GM23338 (cell line): Measurements from ENCODE around the gene CYB561D1. TPM values are rescaled to one million over a fixed set of nuclear protein-coding genes. Genes with fewer than 3 reads are reported as not detected.

Source experiments
- ATAC-seq: fragments of 200-7000 bp; cut with Tn5 transposase; 3 replicates; pipeline ENCODE4 v1.9.1; 2020
- DNase-seq: peaks from one replicate; pipeline ENCODE4 v3.0.0-alpha.2; 2015; ENCODE audit warnings: low spot score
- H2AFZ ChIP-seq: fragments of 200-600 bp; sonication (generic); 2 replicates; pipeline ENCODE4 v1.8.0; 2016; ENCODE audit warnings: antibody characterized with exemption, mild to moderate bottlenecking, moderate library complexity
- H3F3A ChIP-seq: fragments of 200-600 bp; sonication (generic); replicated peaks from 2 replicates; pipeline ENCODE4 v1.8.0; 2017; ENCODE audit warnings: antibody characterized with exemption, mixed run types, low read depth
- H3K27ac ChIP-seq: fragments of 200-600 bp; sonication (generic); 2 replicates; pipeline ENCODE4 v1.6.1; 2016; ENCODE audit warnings: low read depth
- H3K27me3 ChIP-seq: fragments of 200-600 bp; sonication (generic); 2 replicates; pipeline ENCODE4 v1.8.0; 2016; ENCODE audit warnings: mild to moderate bottlenecking, mixed run types, moderate library complexity; ENCODE audit not compliant: insufficient read depth
- H3K36me3 ChIP-seq: fragments of 200-600 bp; sonication (generic); 2 replicates; pipeline ENCODE4 v1.8.0; 2016; ENCODE audit warnings: mild to moderate bottlenecking; ENCODE audit not compliant: insufficient read depth
- H3K4me1 ChIP-seq: fragments of 200-600 bp; sonication (generic); 2 replicates; pipeline ENCODE4 v1.8.0; 2016; ENCODE audit warnings: mild to moderate bottlenecking, moderate library complexity; ENCODE audit not compliant: insufficient read depth
- H3K4me2 ChIP-seq: fragments of 200-600 bp; sonication (generic); 2 replicates; pipeline ENCODE4 v1.7.1; 2017; ENCODE audit warnings: mixed run types
- H3K4me3 ChIP-seq: fragments of 200-600 bp; sonication (generic); 2 replicates; pipeline ENCODE4 v1.6.1; 2016; ENCODE audit warnings: mixed run types
- H3K79me2 ChIP-seq: fragments of 200-600 bp; sonication (generic); replicated peaks from 2 replicates; pipeline ENCODE4 v1.8.0; 2017; ENCODE audit warnings: mild to moderate bottlenecking; ENCODE audit not compliant: insufficient read depth
- H3K9me2 ChIP-seq: fragments of 200-600 bp; sonication (generic); 2 replicates; pipeline ENCODE4 v1.8.0; 2017; ENCODE audit not compliant: insufficient read depth
- H4K20me1 ChIP-seq: fragments of 200-600 bp; sonication (generic); replicated peaks from 2 replicates; pipeline ENCODE4 v1.8.0; 2017; ENCODE audit warnings: mild to moderate bottlenecking; ENCODE audit not compliant: insufficient read depth
- H3K27ac Mint-ChIP-seq: 2 replicates; pipeline ENCODE4 v1.8.0; 2020; ENCODE audit warnings: inconsistent platforms, mild to moderate bottlenecking, moderate library complexity, mixed read lengths
- H3K27me3 Mint-ChIP-seq: 3 replicates; pipeline ENCODE4 v1.8.0; 2022; ENCODE audit warnings: low read depth, mild to moderate bottlenecking, moderate library complexity, mixed read lengths, inconsistent platforms; ENCODE audit not compliant: insufficient read depth, poor library complexity
- H3K36me3 Mint-ChIP-seq: 3 replicates; pipeline ENCODE4 v1.8.0; 2021; ENCODE audit warnings: low read depth, mild to moderate bottlenecking, inconsistent platforms, moderate library complexity, mixed read lengths
- H3K4me1 Mint-ChIP-seq: 3 replicates; pipeline ENCODE4 v1.8.0; 2020; ENCODE audit warnings: mild to moderate bottlenecking, inconsistent platforms, mixed read lengths
- H3K4me3 Mint-ChIP-seq: 3 replicates; pipeline ENCODE4 v1.8.0; 2021; ENCODE audit warnings: moderate library complexity, mild to moderate bottlenecking, inconsistent platforms, mixed read lengths
- H3K9me3 Mint-ChIP-seq: 3 replicates; pipeline ENCODE4 v1.8.0; 2020; ENCODE audit warnings: moderate library complexity, mild to moderate bottlenecking, inconsistent platforms, mixed read lengths
- CREB1 ChIP-seq: fragments of 250-450 bp; sonication (Bioruptor Pico); IDR thresholded peaks from 2 replicates; pipeline ENCODE4 v1.5.0; 2020; ENCODE audit warnings: low read depth, mild to moderate bottlenecking, moderate library complexity
- EZH2 ChIP-seq: fragments of 200-600 bp; sonication (generic); IDR thresholded peaks from one replicate; pipeline ENCODE4 v1.8.0; 2017; ENCODE audit warnings: antibody characterized with exemption, mild to moderate bottlenecking, low read depth; ENCODE audit not compliant: unreplicated experiment
- EZH2phosphoT487 ChIP-seq: fragments of 200-600 bp; sonication (generic); IDR thresholded peaks from one replicate; pipeline ENCODE4 v1.8.1; 2018; ENCODE audit warnings: antibody characterized with exemption; ENCODE audit not compliant: unreplicated experiment
- JUNB ChIP-seq: IDR thresholded peaks from one replicate; pipeline ENCODE4 v1.6.1; 2016; ENCODE audit warnings: antibody characterized with exemption; ENCODE audit not compliant: unreplicated experiment
- NANOG ChIP-seq: IDR thresholded peaks from 2 replicates; pipeline ENCODE4 v1.6.1; 2016; ENCODE audit warnings: antibody characterized with exemption, borderline replicate concordance
- POLR2AphosphoS5 ChIP-seq: IDR thresholded peaks from 2 replicates; pipeline ENCODE4 v1.6.1; 2016; ENCODE audit warnings: antibody characterized with exemption, low read depth
- STAT1 ChIP-seq: IDR thresholded peaks from one replicate; pipeline ENCODE4 v1.6.1; 2016; ENCODE audit warnings: antibody characterized with exemption; ENCODE audit not compliant: unreplicated experiment
- ZNF114 ChIP-seq: fragments of 250-450 bp; sonication (Bioruptor Pico); IDR thresholded peaks from 2 replicates; pipeline ENCODE4 v1.5.0; 2020; ENCODE audit warnings: mild to moderate bottlenecking, moderate library complexity
- ZNF331 ChIP-seq: fragments of 250-450 bp; sonication (Bioruptor Pico); IDR thresholded peaks from 2 replicates; pipeline ENCODE4 v1.5.0; 2020; ENCODE audit warnings: low read depth, mild to moderate bottlenecking, moderate library complexity
- ZNF462 ChIP-seq: fragments of 250-450 bp; sonication (Bioruptor Pico); IDR thresholded peaks from 2 replicates; pipeline ENCODE4 v1.5.0; 2020; ENCODE audit warnings: mild to moderate bottlenecking, moderate library complexity
- polyA plus RNA-seq: library from polyadenylated mRNA; unstranded; fragments of >200 nt; fragmentation: Nextera tagmentation; extraction: Ambion mirVana; gene quantifications from 2 replicates; pipeline ENCODE4 v1.2.1, GENCODE V29; 2016
- total RNA-seq: library from RNA; depleted of rRNA; stranded (reverse); fragments of >200 nt; shearing (Covaris generic); gene quantifications from 2 replicates; pipeline ENCODE4 v1.2.3, GENCODE V29; 2014
- TF ChIP-seq, protein P1 (sequence below): IDR thresholded peaks from 2 replicates; pipeline ENCODE4 v1.6.1; 2016; ENCODE audit warnings: antibody characterized with exemption
- TF ChIP-seq, protein P2 (sequence below), 2 experiments: fragments of 200-600 bp in 1 of 2; sonication (generic) in 1 of 2; conservative IDR thresholded peaks; 2 replicates each; pipeline versions ENCODE4 v1.5.1 to v1.6.1; 2016 to 2017; ENCODE audit warnings: antibody characterized with exemption in 2 of 2, low read depth in 2 of 2, mild to moderate bottlenecking in 2 of 2, moderate library complexity in 1 of 2

Gene CYB561D1
- total and polyA plus RNA-seq, 2 experiments from 2014 or later = 0.95 to 2.7 TPM

- TF ChIP-seq STAT1 (no peak), ZNF462 (no peak), CREB1 (no peak), JUNB (no peak), ZNF114 (CRISPR knock-in tag) (no peak), POLR2AphosphoS5 (no peak)
Observed at GRCh38 chr1:109539676-109540075, 45.8 kb downstream of the CYB561D1 start, which contains the start of gene GPR61 (continued).

- H3K9me2 ChIP-seq = no peaks in the 10 kb centered on the region
- Mint-ChIP-seq H3K36me3 (no peaks in the 10 kb centered on the region), H3K27ac (no peak overlapping the region), H3K27me3 (peaks cover 2% of the 10 kb centered on the region), H3K4me1 (peaks cover 9% of the 10 kb centered on the region), H3K4me3 (no peak overlapping the region), H3K9me3 (no peaks in the 10 kb centered on the region)
- ATAC-seq (no peak), DNase-seq (no peak)
- H3K79me2 ChIP-seq = no peaks in the 10 kb centered on the region
- no peak overlapping the region for H2AFZ ChIP-seq
- H3F3A ChIP-seq = no peaks in the 10 kb centered on the region
- no peaks in the 10 kb centered on the region for H3K27me3 ChIP-seq
- H3K4me3 ChIP-seq = no peak overlapping the region
- H3K4me2 ChIP-seq = no peak overlapping the region
- H3K36me3 ChIP-seq = no peaks in the 10 kb centered on the region
- no peaks in the 10 kb centered on the region for H4K20me1 ChIP-seq
- no peak overlapping the region for H3K27ac ChIP-seq
- no peaks in the 10 kb centered on the region for H3K4me1 ChIP-seq
- TF ChIP-seq JUNB (no peak), POLR2AphosphoS5 (no peak), EZH2phosphoT487 (no peak), ZNF331 (CRISPR knock-in tag) (no peak), CREB1 (no peak), EZH2 (no peak), ZNF114 (CRISPR knock-in tag) (no peak), NANOG (no peak)
- TF ChIP-seq, protein P1, sequence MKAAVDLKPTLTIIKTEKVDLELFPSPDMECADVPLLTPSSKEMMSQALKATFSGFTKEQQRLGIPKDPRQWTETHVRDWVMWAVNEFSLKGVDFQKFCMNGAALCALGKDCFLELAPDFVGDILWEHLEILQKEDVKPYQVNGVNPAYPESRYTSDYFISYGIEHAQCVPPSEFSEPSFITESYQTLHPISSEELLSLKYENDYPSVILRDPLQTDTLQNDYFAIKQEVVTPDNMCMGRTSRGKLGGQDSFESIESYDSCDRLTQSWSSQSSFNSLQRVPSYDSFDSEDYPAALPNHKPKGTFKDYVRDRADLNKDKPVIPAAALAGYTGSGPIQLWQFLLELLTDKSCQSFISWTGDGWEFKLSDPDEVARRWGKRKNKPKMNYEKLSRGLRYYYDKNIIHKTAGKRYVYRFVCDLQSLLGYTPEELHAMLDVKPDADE = no peak
- TF ChIP-seq, protein P2, sequence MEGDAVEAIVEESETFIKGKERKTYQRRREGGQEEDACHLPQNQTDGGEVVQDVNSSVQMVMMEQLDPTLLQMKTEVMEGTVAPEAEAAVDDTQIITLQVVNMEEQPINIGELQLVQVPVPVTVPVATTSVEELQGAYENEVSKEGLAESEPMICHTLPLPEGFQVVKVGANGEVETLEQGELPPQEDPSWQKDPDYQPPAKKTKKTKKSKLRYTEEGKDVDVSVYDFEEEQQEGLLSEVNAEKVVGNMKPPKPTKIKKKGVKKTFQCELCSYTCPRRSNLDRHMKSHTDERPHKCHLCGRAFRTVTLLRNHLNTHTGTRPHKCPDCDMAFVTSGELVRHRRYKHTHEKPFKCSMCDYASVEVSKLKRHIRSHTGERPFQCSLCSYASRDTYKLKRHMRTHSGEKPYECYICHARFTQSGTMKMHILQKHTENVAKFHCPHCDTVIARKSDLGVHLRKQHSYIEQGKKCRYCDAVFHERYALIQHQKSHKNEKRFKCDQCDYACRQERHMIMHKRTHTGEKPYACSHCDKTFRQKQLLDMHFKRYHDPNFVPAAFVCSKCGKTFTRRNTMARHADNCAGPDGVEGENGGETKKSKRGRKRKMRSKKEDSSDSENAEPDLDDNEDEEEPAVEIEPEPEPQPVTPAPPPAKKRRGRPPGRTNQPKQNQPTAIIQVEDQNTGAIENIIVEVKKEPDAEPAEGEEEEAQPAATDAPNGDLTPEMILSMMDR (conservative IDR thresholded peaks at IDR 0.05; ENCODE audit: low read depth in 2 of 2) = no peak
Observed at GRCh38 chr1:109541102-109541501, 47.2 kb downstream of the CYB561D1 start.
